ENCODE measurements around the gene GPC6.

GPC6 gene

DNA sequence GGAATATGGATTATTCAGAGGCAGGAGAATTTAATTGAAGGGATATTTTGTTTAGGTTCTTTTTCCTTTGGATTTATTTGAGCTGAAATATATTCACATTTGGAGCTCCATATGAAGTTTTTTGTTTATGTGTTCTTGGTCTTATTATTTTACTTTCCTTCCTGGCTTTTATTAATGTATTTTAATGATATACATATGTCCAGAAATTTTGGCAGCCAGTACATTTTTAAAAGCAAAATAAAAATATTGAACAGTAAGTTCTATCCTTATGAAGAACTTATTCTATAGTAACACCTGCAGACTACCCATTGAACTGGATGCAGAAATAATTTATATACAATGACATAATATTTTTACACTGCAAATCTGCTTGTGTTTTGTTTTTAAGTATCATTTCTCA is 323.6 kb downstream of the GPC6 start:
- in situ Hi-C loops (cut with MboI; ENCODE audit: low sequenced_read_pairs), result no loop called here

DNA sequence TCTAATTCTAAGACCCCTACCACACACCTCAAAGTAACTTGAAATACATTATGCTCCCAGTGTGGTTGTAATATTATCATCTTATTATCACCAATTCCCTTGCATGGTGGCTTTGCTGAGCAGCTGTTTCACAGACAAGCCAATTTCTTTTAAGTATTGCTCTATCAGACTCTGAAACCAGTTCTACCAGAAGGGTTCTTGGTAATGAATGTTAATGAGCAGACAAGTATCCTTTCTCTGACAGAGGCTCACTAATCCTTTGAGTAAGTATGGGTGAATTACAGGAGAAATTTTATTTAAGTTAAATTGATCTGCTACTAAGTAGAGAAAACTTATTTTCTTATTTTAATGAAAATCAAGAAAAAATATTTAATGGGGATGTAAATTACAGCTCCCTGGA is 326.0 kb downstream of the GPC6 start:
- in situ Hi-C loops (cut with MboI; ENCODE audit: low sequenced_read_pairs), result no loop called here

GRCh38 chr13:93554514-93554913 is 327.9 kb downstream of the GPC6 start:
- in situ Hi-C loops (cut with MboI; ENCODE audit: low sequenced_read_pairs), result no loop called here

DNA sequence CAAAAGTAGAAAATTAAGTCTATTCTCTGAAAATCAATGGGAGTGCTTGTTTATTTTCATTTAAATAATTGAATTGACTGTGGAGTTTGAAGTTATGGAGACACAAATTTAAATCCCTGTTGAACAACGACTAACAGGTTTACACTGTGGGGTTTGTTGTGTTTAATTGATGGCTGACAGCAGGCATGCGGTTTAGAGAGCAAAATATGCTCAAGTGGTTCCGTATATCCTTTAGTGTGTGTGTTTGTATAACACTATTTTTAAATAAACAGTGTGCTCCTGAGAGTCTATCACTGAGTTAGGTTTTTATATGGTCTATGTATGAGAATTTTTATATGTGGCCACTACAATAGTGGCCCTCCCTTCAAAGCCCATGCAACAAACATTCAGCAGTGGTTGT is 332.0 kb downstream of the GPC6 start:
- in situ Hi-C loops (cut with MboI; ENCODE audit: low sequenced_read_pairs), result no loop called here

- in situ Hi-C loops (cut with MboI; ENCODE audit: low sequenced_read_pairs), result no loop called here
These were observed 333.1 kb downstream of the GPC6 start for GRCh38 chr13:93559718-93560117.

DNA sequence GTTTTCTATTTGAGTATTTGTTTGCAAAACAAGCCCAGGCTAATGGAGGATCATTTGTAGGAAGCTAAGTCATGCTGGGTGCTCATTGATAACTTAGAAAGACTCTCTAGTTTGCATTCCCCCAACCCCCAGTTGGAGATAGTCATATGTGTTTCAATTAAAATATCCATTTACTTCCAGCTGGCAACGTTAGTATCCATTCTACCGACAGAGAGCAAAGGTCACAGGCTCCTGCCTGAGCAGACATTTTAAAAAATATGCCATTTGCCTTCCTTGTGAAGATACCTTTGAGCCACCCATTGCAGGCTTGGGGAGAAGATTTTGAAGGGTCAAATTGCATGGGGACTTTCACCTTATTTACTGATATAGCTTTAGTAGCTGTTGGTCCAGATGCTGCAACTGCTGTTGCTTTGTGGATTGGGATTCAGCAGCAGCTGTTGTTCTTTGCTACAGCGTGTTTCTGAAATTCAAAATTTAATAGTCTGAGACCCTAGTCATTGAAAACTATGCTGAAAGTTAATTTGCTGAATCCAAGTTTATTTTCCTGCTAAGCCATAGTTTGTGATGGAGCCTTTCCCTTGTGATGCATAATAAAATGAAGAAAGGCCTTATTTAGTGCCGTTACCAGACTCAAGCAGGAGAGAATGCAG is 335.1 kb downstream of the GPC6 start:
- in situ Hi-C loops (cut with MboI; ENCODE audit: low sequenced_read_pairs), result no loop called here

DNA sequence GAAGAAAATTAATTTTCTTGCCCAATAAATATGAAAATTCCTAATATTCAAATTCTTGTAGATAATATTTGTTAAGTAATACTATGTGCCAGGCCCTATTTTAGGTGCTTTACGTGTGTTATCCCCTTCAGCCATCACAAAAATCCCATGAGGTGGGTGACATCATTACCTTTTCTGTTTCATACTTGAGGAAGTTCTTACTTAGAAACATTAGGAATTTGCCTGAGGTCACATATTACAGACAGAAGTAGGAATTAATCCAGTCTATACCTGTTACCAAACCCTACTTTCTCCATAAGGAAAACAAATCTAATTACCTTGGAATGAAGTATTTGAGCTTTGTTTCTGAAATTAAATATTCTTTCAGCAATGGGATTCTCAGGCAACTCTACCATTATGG is 336.1 kb downstream of the GPC6 start:
- in situ Hi-C loops (cut with MboI; ENCODE audit: low sequenced_read_pairs), result no loop called here

GRCh38 chr13:93577105-93577504 is 350.5 kb downstream of the GPC6 start:
- in situ Hi-C loops (cut with MboI; ENCODE audit: low sequenced_read_pairs), result no loop called here

- in situ Hi-C loops (cut with MboI; ENCODE audit: low sequenced_read_pairs), result no loop called here
These were observed 363.2 kb downstream of the GPC6 start for GRCh38 chr13:93589788-93590187.

GRCh38 chr13:93603043-93603442 is 376.4 kb downstream of the GPC6 start:
- in situ Hi-C loops (cut with MboI; ENCODE audit: low sequenced_read_pairs), result no loop called here

GRCh38 chr13:93614776-93615175 is 388.2 kb downstream of the GPC6 start:
- in situ Hi-C loops (cut with MboI; ENCODE audit: low sequenced_read_pairs), result no loop called here

DNA sequence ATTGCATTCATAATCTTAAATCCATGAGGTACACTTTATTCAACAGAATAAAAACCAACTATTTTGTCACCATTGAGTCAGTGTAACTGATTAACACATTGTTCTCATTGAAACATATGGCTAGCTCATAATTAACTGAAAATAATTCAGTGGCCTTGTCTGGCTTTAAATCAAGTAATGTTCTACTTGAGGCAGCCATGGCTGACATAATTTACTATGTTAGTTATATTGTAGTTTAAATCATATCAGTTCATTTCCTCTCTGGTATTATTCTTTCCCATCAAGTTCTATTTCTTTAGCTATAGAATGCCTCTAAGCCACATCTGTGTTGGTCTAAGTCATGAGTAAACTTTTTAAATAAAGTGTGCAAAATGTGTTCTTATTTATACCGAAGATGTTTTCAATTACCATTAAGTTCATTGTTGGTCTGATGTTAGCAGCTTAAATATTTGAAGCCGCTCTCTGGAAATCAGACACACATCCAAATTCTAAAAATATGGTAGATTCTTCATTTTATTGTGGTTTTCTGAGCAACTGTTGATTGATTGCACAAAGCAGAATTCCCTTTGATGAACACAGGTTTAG is 393.7 kb downstream of the GPC6 start:
- in situ Hi-C loops (cut with MboI; ENCODE audit: low sequenced_read_pairs), result no loop called here

GRCh38 chr13:93621051-93621450 is 394.4 kb downstream of the GPC6 start:
- in situ Hi-C loops (cut with MboI; ENCODE audit: low sequenced_read_pairs), result no loop called here

DNA sequence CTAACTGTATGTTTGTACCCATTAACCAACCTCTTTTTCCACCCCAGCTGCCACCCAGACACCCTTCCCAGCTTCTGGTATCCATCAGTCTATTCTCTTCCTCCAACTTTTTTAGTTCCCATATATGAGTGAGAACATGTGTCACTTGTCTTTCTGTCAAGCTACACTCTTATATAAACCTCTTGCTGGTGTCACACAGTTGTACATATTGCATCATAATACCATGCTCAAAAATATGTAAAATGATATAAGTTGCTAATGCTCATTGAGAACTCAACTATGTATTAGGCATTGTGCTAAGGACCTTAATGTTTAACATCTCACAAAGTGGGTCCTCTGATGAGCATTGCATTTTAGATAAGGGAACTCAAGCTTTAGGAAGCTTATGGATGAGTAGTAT is 395.4 kb downstream of the GPC6 start:
- in situ Hi-C loops (cut with MboI; ENCODE audit: low sequenced_read_pairs), result no loop called here

DNA sequence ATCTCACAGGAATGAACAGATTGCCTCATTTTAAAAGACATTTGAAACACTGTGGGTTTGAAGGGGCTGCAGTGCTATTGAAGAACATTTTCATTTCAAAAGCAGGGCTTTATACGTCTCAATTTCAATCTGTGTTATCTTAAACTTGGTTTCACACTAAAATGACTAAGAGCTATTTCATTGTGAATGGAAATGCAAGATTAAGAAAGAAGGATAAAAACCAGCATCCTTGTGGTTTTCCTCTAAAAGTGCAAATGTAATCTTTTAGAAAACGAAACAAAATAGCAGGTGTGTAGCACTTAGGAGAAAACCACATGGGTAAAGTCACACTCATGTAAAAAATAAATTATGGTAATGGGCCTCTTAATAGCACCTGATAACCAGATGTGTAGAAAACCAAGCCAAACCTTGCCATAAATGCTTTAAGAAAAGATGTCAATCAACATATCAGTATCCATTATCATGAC is 397.7 kb downstream of the GPC6 start:
- in situ Hi-C loops (cut with MboI; ENCODE audit: low sequenced_read_pairs), result no loop called here

- in situ Hi-C loops (cut with MboI; ENCODE audit: low sequenced_read_pairs), result no loop called here
These were observed 398.9 kb downstream of the GPC6 start for GRCh38 chr13:93625536-93625935.

DNA sequence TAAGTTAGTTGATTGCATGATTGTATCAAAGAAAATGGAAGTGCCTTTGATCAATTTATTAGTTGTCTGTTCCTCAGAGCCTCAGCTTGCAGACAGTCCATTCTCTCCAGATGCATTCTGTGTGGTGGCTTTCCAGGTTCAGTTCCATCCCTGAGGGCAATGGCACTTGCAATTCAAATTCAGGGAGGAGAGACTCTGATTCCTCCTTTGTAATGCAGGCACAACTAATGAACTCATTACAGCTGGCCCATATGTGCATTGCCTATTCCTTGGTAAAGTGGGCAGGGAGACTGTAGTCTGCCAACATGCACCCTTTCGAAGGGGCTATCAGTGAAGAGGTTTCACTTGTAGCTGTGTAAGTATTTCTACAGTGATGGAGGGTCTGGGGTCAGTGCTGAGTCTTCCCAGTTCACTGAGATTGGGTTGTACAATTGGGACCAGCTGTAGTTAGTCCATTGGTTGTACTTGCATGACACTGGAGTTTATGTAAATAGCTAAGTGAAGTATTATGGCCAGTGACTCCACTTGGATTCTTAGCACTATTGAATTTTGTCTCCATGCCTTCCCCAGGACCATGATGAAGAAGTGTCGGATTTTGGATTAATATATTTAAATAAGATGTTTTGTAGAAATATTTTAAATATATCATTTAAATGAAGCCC is 401.7 kb downstream of the GPC6 start:
- in situ Hi-C loops (cut with MboI; ENCODE audit: low sequenced_read_pairs), result no loop called here

- in situ Hi-C loops (cut with MboI; ENCODE audit: low sequenced_read_pairs), result no loop called here
These were observed 409.0 kb downstream of the GPC6 start for GRCh38 chr13:93635616-93636032.

- in situ Hi-C loops (cut with MboI; ENCODE audit: low sequenced_read_pairs), result no loop called here
These were observed 411.2 kb downstream of the GPC6 start for GRCh38 chr13:93637852-93638251.

- in situ Hi-C loops (cut with MboI; ENCODE audit: low sequenced_read_pairs), result no loop called here
These were observed 413.8 kb downstream of the GPC6 start for GRCh38 chr13:93640452-93640851.

DNA sequence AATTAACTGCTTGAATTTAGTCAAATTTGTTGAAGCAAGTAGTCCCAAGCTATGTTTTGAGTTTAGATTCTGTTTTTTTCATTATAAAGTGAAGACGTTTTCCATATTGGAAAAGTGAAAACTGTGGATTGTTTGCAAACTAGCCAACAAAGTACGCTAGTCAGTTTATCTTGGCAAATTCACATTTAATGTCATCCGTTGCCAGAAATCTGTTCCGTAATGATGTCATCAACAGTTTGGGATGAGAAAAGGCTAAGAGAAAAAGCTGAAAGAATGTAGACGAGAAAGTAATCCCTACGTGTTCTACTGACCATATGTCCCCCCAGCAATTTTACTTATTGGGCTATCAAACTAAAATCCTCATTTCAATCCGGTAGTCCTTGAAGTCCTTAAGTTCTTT is 419.6 kb downstream of the GPC6 start:
- in situ Hi-C loops (cut with MboI; ENCODE audit: low sequenced_read_pairs), result no loop called here

DNA sequence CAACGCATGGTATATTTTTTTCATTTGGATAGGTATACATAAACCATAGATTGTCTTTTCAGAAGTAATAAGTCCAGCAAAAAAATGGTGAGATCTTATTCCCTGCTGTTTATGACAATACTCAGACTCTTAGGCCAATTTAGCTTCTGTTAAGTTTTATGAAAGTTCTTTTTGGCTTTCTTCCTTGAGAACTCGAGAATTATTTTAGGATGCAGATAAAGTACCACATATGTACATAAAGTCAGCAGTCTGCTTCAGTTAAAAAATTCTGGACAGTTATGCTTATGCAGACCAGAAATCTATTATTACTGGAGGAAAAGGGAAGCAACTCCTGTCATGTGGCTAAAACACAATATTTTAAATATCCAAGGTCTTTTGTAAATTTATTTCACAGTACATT is 422.9 kb downstream of the GPC6 start:
- in situ Hi-C loops (cut with MboI; ENCODE audit: low sequenced_read_pairs), result no loop called here
